HepG2 (cell line): ENCODE measurements around the gene COL5A1. TPM values are rescaled to one million over a fixed set of nuclear protein-coding genes. Genes with fewer than 3 reads are reported as not detected.

Experiments
- ETV5 ChIP-seq: IDR thresholded peaks from 2 replicates; pipeline ENCODE4 v1.6.1; 2018; ENCODE audit warnings: missing biosample characterization, missing genetic modification reagents, inconsistent platforms, borderline replicate concordance
- FOXP4 ChIP-seq: sonication (generic); formaldehyde crosslinking; IDR thresholded peaks from 2 replicates; pipeline ENCODE4 v1.4.0; 2020; ENCODE audit warnings: missing genetic modification reagents
- FUBP1 ChIP-seq: sonication (generic); formaldehyde crosslinking; IDR thresholded peaks from 2 replicates; pipeline ENCODE4 v1.5.1; 2020; ENCODE audit warnings: missing genetic modification reagents, mild to moderate bottlenecking, borderline replicate concordance
- KDM4B ChIP-seq: sonication (generic); formaldehyde crosslinking; IDR thresholded peaks from 2 replicates; pipeline ENCODE4 v1.4.0; 2020; ENCODE audit warnings: missing genetic modification reagents
- MEIS1 ChIP-seq: sonication (generic); formaldehyde crosslinking; IDR thresholded peaks from 2 replicates; pipeline ENCODE4 v1.9.0; 2021; ENCODE audit warnings: mild to moderate bottlenecking, missing genetic modification reagents, moderate library complexity, borderline replicate concordance
- RAD21 ChIP-seq: fragments of 450-650 bp; formaldehyde crosslinking; IDR thresholded peaks from 2 replicates; pipeline ENCODE4 v1.5.0; 2020; ENCODE audit warnings: mild to moderate bottlenecking
- REST ChIP-seq, 2 experiments: IDR thresholded peaks; 2 replicates each; pipeline ENCODE4 v1.6.1; 2011 to 2012; ENCODE audit warnings: low read length in 2 of 2, borderline replicate concordance in 1 of 2, low read depth in 1 of 2, mild to moderate bottlenecking in 1 of 2, moderate library complexity in 1 of 2
- SKI ChIP-seq: fragments of 450-650 bp; IDR thresholded peaks from one replicate; pipeline ENCODE4 v1.6.1; 2018; ENCODE audit warnings: mild to moderate bottlenecking; ENCODE audit not compliant: partially characterized antibody
- STAG1 ChIP-seq: sonication (generic); formaldehyde crosslinking; IDR thresholded peaks from 2 replicates; pipeline ENCODE4 v1.4.0; 2020; ENCODE audit warnings: missing genetic modification reagents
- ZBTB34 ChIP-seq: sonication (generic); formaldehyde crosslinking; IDR thresholded peaks from 2 replicates; pipeline ENCODE4 v1.8.0; 2022; ENCODE audit warnings: mild to moderate bottlenecking, missing genetic modification reagents
- ZNF263 ChIP-seq: sonication (generic); formaldehyde crosslinking; IDR thresholded peaks from 2 replicates; pipeline ENCODE4 v1.4.0; 2020; ENCODE audit warnings: missing genetic modification reagents
- ZNF567 ChIP-seq: sonication (generic); formaldehyde crosslinking; IDR thresholded peaks from 2 replicates; pipeline ENCODE4 v1.8.1; 2023; ENCODE audit warnings: mild to moderate bottlenecking, missing genetic modification reagents, borderline replicate concordance
- ZNF597 ChIP-seq: sonication (generic); formaldehyde crosslinking; IDR thresholded peaks from 2 replicates; pipeline ENCODE4 v1.5.0; 2020; ENCODE audit warnings: missing genetic modification reagents
- ZNF598 ChIP-seq: sonication (generic); formaldehyde crosslinking; IDR thresholded peaks from 2 replicates; pipeline ENCODE4 v1.5.1; 2020; ENCODE audit warnings: mild to moderate bottlenecking, missing genetic modification reagents, borderline replicate concordance
- ZNF616 ChIP-seq: sonication (generic); formaldehyde crosslinking; IDR thresholded peaks from 2 replicates; pipeline ENCODE4 v1.5.0; 2020; ENCODE audit warnings: low read depth, mild to moderate bottlenecking, missing genetic modification reagents
- polyA plus RNA-seq, 8 experiments: library from polyadenylated mRNA; depleted of rRNA in 3 of 8; stranded (reverse) in 7 of 8; unstranded in 1 of 8; fragments of >200 nt; fragmentation: Illumina TruSeq in 4 of 8; extraction: Trizol in 4 of 8; gene quantifications; 2 replicates each; pipeline versions ENCODE4 v1.2.1 to v1.2.3, GENCODE V29; 2011 to 2016; ENCODE audit warnings: low read depth in 4 of 8, missing spikeins in 1 of 8, mixed read lengths in 1 of 8; ENCODE audit not compliant: insufficient read depth in 1 of 8
- total RNA-seq, 5 experiments: library from RNA; depleted of rRNA; stranded (reverse); fragments of >200 nt; fragmentation: Illumina TruSeq; extraction: Trizol; gene quantifications; 2 replicates each; pipeline ENCODE4 v1.2.3, GENCODE V29; 2016; ENCODE audit warnings: low read depth in 1 of 5

COL5A1 gene
- total and polyA plus RNA-seq, 2 of the 13 experiments (the other 11 are each of a cell fraction or from before 2014, with no cell fraction given), result not detected

GRCh38 chr9:134698587-134699342, 57.2 kb downstream of the COL5A1 start (continued):
- TF ChIP-seq KDM4B (CRISPR knock-in tag), result 0 out of 2 replicates have a peak, but pooled peaks have one; percentile 55
- no peak for TF ChIP-seq FOXP4 (CRISPR knock-in tag)
- TF ChIP-seq SKI, result no peak
- peak; percentile 89 for TF ChIP-seq RAD21 (CRISPR knock-in tag)
- TF ChIP-seq MEIS1 (CRISPR knock-in tag), result no peak
- no peak for TF ChIP-seq ETV5 (CRISPR knock-in tag)
- no peak for TF ChIP-seq FUBP1 (CRISPR knock-in tag)
- TF ChIP-seq ZNF263 (CRISPR knock-in tag), result peak; percentile 31; the same call in 1 of the 2 replicates
- TF ChIP-seq REST (IDR thresholded peaks at IDR 0.05; ENCODE audit: borderline replicate concordance in 1 of 2, low read depth in 1 of 2, low read length in 2 of 2), result no peak
- TF ChIP-seq STAG1 (CRISPR knock-in tag), result peak; percentile 87
- TF ChIP-seq ZNF567 (CRISPR knock-in tag), result no peak
- TF ChIP-seq ZNF598 (CRISPR knock-in tag), result 0 out of 2 replicates have a peak, but pooled peaks have one; percentile 34
- no peak for TF ChIP-seq ZNF597
- no peak for TF ChIP-seq ZBTB34
- no peak for TF ChIP-seq ZNF616 (CRISPR knock-in tag)
